Measurements from ENCODE around the gene EML4. TPM values are rescaled to one million over a fixed set of nuclear protein-coding genes. Genes with fewer than 3 reads are reported as not detected.

EML4 gene
- total and polyA plus RNA-seq, 3 experiments from 2014 or later: 58.0 to 70.8 (median 61.5) TPM

GRCh38 chr2:42228101-42228500 is 58.9 kb downstream of the EML4 start:
- H3K4me1 Mint-ChIP-seq: peaks cover 79 to 92% (median 91%) of the 10 kb centered on the region in 3 donors
- POLR2A ChIA-PET: no interaction called here
- no peak for DNase-seq

GRCh38 chr2:42229949-42230348 is 60.8 kb downstream of the EML4 start:
- no peak for DNase-seq
- no peak overlapping the region for H3K4me3 ChIP-seq (ENCODE audit: low read length)
- no peaks in the 10 kb centered on the region for H3K27me3 ChIP-seq (ENCODE audit: insufficient read depth, low read length, poor library complexity, severe bottlenecking)
- Mint-ChIP-seq H3K27me3 (no peaks in the 10 kb centered on the region), H3K36me3 (peaks cover 0 to 35% (median 3%) of the 10 kb centered on the region in 3 donors), H3K4me1 (peaks cover 68 to 89% (median 84%) of the 10 kb centered on the region in 3 donors), H3K9me3 (no peaks in the 10 kb centered on the region), H3K4me3 (peak overlapping the region in 1 of 7 donors; percentile 25), H3K27ac (peak overlapping the region in 5 of 8 donors; percentile 20 to 82 (median 45))
- POLR2A ChIA-PET: interaction anchor here (0.8 kb wide), 1 partner anchor 9 kb away, joined by 3 read pairs; no protein-coding TSS in a partner anchor
- H3K36me3 ChIP-seq (ENCODE audit: insufficient read depth, low read length): no peaks in the 10 kb centered on the region
- H3K9me3 ChIP-seq (ENCODE audit: low read length): no peaks in the 10 kb centered on the region
- H3K4me1 ChIP-seq (ENCODE audit: insufficient read depth, low read length): peaks cover 42% of the 10 kb centered on the region
- CTCF ChIA-PET: interaction anchor here (1.1 kb wide), 1 partner anchor 134 kb away, joined by 3 read pairs; no protein-coding TSS in a partner anchor
- H3K27ac ChIP-seq (ENCODE audit: low read depth, low read length): no peak overlapping the region

More at GRCh38 chr2:42228101-42228500, 58.9 kb downstream of the EML4 start:
- Mint-ChIP-seq H3K27me3 (no peaks in the 10 kb centered on the region), H3K36me3 (peaks cover 0 to 41% (median 7%) of the 10 kb centered on the region in 3 donors), H3K4me3 (peak overlapping the region in 1 of 7 donors; percentile 67), H3K27ac (peak overlapping the region in 1 of 8 donors; percentile 14), H3K9me3 (no peaks in the 10 kb centered on the region)
- no peaks in the 10 kb centered on the region for H3K9me3 ChIP-seq (ENCODE audit: low read length)
- no peak overlapping the region for H3K27ac ChIP-seq (ENCODE audit: low read depth, low read length)
- no peak overlapping the region for H3K4me3 ChIP-seq (ENCODE audit: low read length)
- peaks cover 1% of the 10 kb centered on the region for H3K36me3 ChIP-seq (ENCODE audit: insufficient read depth, low read length)
- peaks cover 56% of the 10 kb centered on the region for H3K4me1 ChIP-seq (ENCODE audit: insufficient read depth, low read length)
- CTCF ChIA-PET: interaction anchor here (1.0 to 1.1 kb wide), 2 partner anchors 10 to 132 kb away, joined by 3 read pairs; no protein-coding TSS in a partner anchor
- no peaks in the 10 kb centered on the region for H3K27me3 ChIP-seq (ENCODE audit: insufficient read depth, low read length, poor library complexity, severe bottlenecking)

GRCh38 chr2:42230891-42231290 is 61.7 kb downstream of the EML4 start:
- ChIA-PET CTCF (interaction anchor here (1.1 kb wide), 1 partner anchor 135 kb away, joined by 3 read pairs; no protein-coding TSS in a partner anchor), POLR2A (no interaction called here)
- no peaks in the 10 kb centered on the region for H3K27me3 ChIP-seq (ENCODE audit: insufficient read depth, low read length, poor library complexity, severe bottlenecking)
- no peak overlapping the region for H3K4me3 ChIP-seq (ENCODE audit: low read length)
- peaks cover 42% of the 10 kb centered on the region for H3K4me1 ChIP-seq (ENCODE audit: insufficient read depth, low read length)
- H3K9me3 ChIP-seq (ENCODE audit: low read length): no peaks in the 10 kb centered on the region
- Mint-ChIP-seq H3K36me3 (peaks cover 0 to 34% (median 4%) of the 10 kb centered on the region in 3 donors), H3K4me1 (peaks cover 69 to 89% (median 82%) of the 10 kb centered on the region in 3 donors), H3K9me3 (no peaks in the 10 kb centered on the region), H3K4me3 (peak overlapping the region in 4 of 7 donors; percentile 1 to 24 (median 13)), H3K27me3 (no peaks in the 10 kb centered on the region), H3K27ac (peak overlapping the region in 7 of 8 donors; percentile 13 to 61 (median 57))
- H3K36me3 ChIP-seq (ENCODE audit: insufficient read depth, low read length): no peaks in the 10 kb centered on the region
- no peak overlapping the region for H3K27ac ChIP-seq (ENCODE audit: low read depth, low read length)
- no peak for DNase-seq

GRCh38 chr2:42232024-42232423 is 62.9 kb downstream of the EML4 start:
- peaks cover 0 to 39% (median 4%) of the 10 kb centered on the region in 3 donors for H3K36me3 Mint-ChIP-seq
- Histone ChIP-seq H3K36me3 (ENCODE audit: insufficient read depth, low read length) (no peaks in the 10 kb centered on the region), H3K27ac (ENCODE audit: low read depth, low read length) (no peak overlapping the region), H3K4me3 (ENCODE audit: low read length) (no peak overlapping the region), H3K4me1 (ENCODE audit: insufficient read depth, low read length) (peaks cover 46% of the 10 kb centered on the region), H3K27me3 (ENCODE audit: insufficient read depth, low read length, poor library complexity, severe bottlenecking) (no peaks in the 10 kb centered on the region), H3K9me3 (ENCODE audit: low read length) (no peaks in the 10 kb centered on the region)
- H3K27ac Mint-ChIP-seq: peak overlapping the region in 3 of 8 donors; percentile 50 to 85 (median 57)
- ChIA-PET POLR2A (no interaction called here), CTCF (interaction anchor here (1.2 kb wide), 1 partner anchor 61 kb away, joined by 3 read pairs; no protein-coding TSS in a partner anchor)
- no peaks in the 10 kb centered on the region for H3K9me3 Mint-ChIP-seq
- DNase-seq: no peak
- peaks cover 72 to 94% (median 87%) of the 10 kb centered on the region in 3 donors for H3K4me1 Mint-ChIP-seq
- no peaks in the 10 kb centered on the region for H3K27me3 Mint-ChIP-seq
- no peak overlapping the region for H3K4me3 Mint-ChIP-seq

- Mint-ChIP-seq H3K36me3 (peaks cover 0 to 37% (median 6%) of the 10 kb centered on the region in 3 donors), H3K27me3 (no peaks in the 10 kb centered on the region), H3K9me3 (no peaks in the 10 kb centered on the region), H3K4me1 (peaks cover 68 to 93% (median 85%) of the 10 kb centered on the region in 3 donors), H3K27ac (peak overlapping the region in 4 of 8 donors; percentile 2 to 24 (median 16)), H3K4me3 (no peak overlapping the region)
- no peak overlapping the region for H3K4me3 ChIP-seq (ENCODE audit: low read length)
- H3K9me3 ChIP-seq (ENCODE audit: low read length): no peaks in the 10 kb centered on the region
- H3K4me1 ChIP-seq (ENCODE audit: insufficient read depth, low read length): peaks cover 46% of the 10 kb centered on the region
- DNase-seq: no peak
- no peaks in the 10 kb centered on the region for H3K27me3 ChIP-seq (ENCODE audit: insufficient read depth, low read length, poor library complexity, severe bottlenecking)
- ChIA-PET POLR2A (no interaction called here), CTCF (interaction anchor here (1.3 to 1.4 kb wide), 2 partner anchors 13 to 139 kb away, joined by 4 read pairs; no protein-coding TSS in a partner anchor)
- no peaks in the 10 kb centered on the region for H3K36me3 ChIP-seq (ENCODE audit: insufficient read depth, low read length)
- no peak overlapping the region for H3K27ac ChIP-seq (ENCODE audit: low read depth, low read length)
These were observed 64.9 kb downstream of the EML4 start for GRCh38 chr2:42233976-42234441.

GRCh38 chr2:42236911-42237310 is 67.8 kb downstream of the EML4 start:
- H3K27me3 ChIP-seq (ENCODE audit: insufficient read depth, low read length, poor library complexity, severe bottlenecking): no peaks in the 10 kb centered on the region
- H3K9me3 ChIP-seq (ENCODE audit: low read length): no peaks in the 10 kb centered on the region
- peaks cover 0 to 32% (median 6%) of the 10 kb centered on the region in 3 donors for H3K36me3 Mint-ChIP-seq
- H3K27ac Mint-ChIP-seq: peak overlapping the region in 3 of 8 donors; percentile 3 to 69 (median 3)
- H3K4me1 ChIP-seq (ENCODE audit: insufficient read depth, low read length): peaks cover 51% of the 10 kb centered on the region
- POLR2A ChIA-PET: interaction anchor here (0.6 kb wide), 1 partner anchor 28 kb away, joined by 3 read pairs; no protein-coding TSS in a partner anchor
- no peak for DNase-seq
- no peaks in the 10 kb centered on the region for H3K36me3 ChIP-seq (ENCODE audit: insufficient read depth, low read length)
- no peaks in the 10 kb centered on the region for H3K9me3 Mint-ChIP-seq
- H3K4me3 Mint-ChIP-seq: peak overlapping the region in 1 of 7 donors; percentile 38
- H3K27me3 Mint-ChIP-seq: no peaks in the 10 kb centered on the region
- CTCF ChIA-PET: interaction anchor here (6.7 kb wide), 1 partner anchor 141 kb away, joined by 45 read pairs; no protein-coding TSS in a partner anchor
- no peak overlapping the region for H3K4me3 ChIP-seq (ENCODE audit: low read length)
- H3K27ac ChIP-seq (ENCODE audit: low read depth, low read length): no peak overlapping the region
- peaks cover 71 to 96% (median 88%) of the 10 kb centered on the region in 3 donors for H3K4me1 Mint-ChIP-seq

GRCh38 chr2:42238644-42239288 is 69.6 kb downstream of the EML4 start:
- ChIA-PET POLR2A (no interaction called here), CTCF (interaction anchor here (0.6 to 6.7 kb wide), 7 partner anchors 10 to 143 kb away, joined by 3 to 45 read pairs (median 3); no protein-coding TSS in a partner anchor)
- no peak overlapping the region for H3K27ac ChIP-seq (ENCODE audit: low read depth, low read length)
- H3K4me1 Mint-ChIP-seq: peaks cover 81 to 99% (median 95%) of the 10 kb centered on the region in 3 donors
- peak in 4 of 5 donors; percentile 22 to 60 (median 30) for DNase-seq
- peak overlapping the region in 3 of 8 donors; percentile 32 to 51 (median 33) for H3K27ac Mint-ChIP-seq
- peak overlapping the region in 2 of 7 donors; percentile 23 to 26 for H3K4me3 Mint-ChIP-seq
- no peaks in the 10 kb centered on the region for H3K9me3 Mint-ChIP-seq
- H3K36me3 Mint-ChIP-seq: peaks cover 0 to 30% (median 6%) of the 10 kb centered on the region in 3 donors
- H3K4me1 ChIP-seq (ENCODE audit: insufficient read depth, low read length): peaks cover 55% of the 10 kb centered on the region
- no peaks in the 10 kb centered on the region for H3K27me3 Mint-ChIP-seq
- H3K27me3 ChIP-seq (ENCODE audit: insufficient read depth, low read length, poor library complexity, severe bottlenecking): no peaks in the 10 kb centered on the region
- H3K9me3 ChIP-seq (ENCODE audit: low read length): no peaks in the 10 kb centered on the region
- H3K4me3 ChIP-seq (ENCODE audit: low read length): no peak overlapping the region
- no peaks in the 10 kb centered on the region for H3K36me3 ChIP-seq (ENCODE audit: insufficient read depth, low read length)

Measured in CD8-positive, alpha-beta memory T cell (primary cell).